Spinal cord (tissue), 10 donors: ENCODE data around the gene SLAMF8. TPM values are rescaled to one million over a fixed set of nuclear protein-coding genes. Genes with fewer than 3 reads are reported as not detected.

Experiments
- DNase-seq, 6 donors: peaks; one replicate each; pipeline versions ENCODE4 v3.0.0 to v3.0.0-alpha.2; 2013 to 2015; ENCODE audit warnings: low spot score in 6 of 6, low read depth in 4 of 6
- H3K27ac ChIP-seq: one replicate; pipeline ENCODE4 v1.5.1; 2013; ENCODE audit warnings: low read depth, low read length, control low read depth
- H3K27me3 ChIP-seq: one replicate; pipeline ENCODE4 v1.6.1; 2013; ENCODE audit warnings: low read length; ENCODE audit not compliant: control insufficient read depth, insufficient read depth
- H3K36me3 ChIP-seq: one replicate; pipeline ENCODE4 v1.6.1; 2013; ENCODE audit warnings: low read length; ENCODE audit not compliant: control insufficient read depth, insufficient read depth
- H3K4me1 ChIP-seq: one replicate; pipeline ENCODE4 v1.6.1; 2013; ENCODE audit warnings: low read length; ENCODE audit not compliant: control insufficient read depth, insufficient read depth
- H3K4me3 ChIP-seq: one replicate; pipeline ENCODE4 v1.5.1; 2013; ENCODE audit warnings: low read depth, low read length, control low read depth
- H3K9me3 ChIP-seq: one replicate; pipeline ENCODE4 v1.6.1; 2013; ENCODE audit warnings: low read length; ENCODE audit not compliant: control insufficient read depth, insufficient read depth
- WGBS: methylation state at CpG from one replicate; pipeline ENCODE4 v1.1.5; 2013; ENCODE audit warnings: missing lambda C conversion rate; ENCODE audit not compliant: insufficient coverage; 5-methylcytosine and 5-hydroxymethylcytosine counted together
- polyA plus RNA-seq, 2 donors: library from polyadenylated mRNA; unstranded; fragments of 120-200 nt; gene quantifications; one replicate each; pipeline ENCODE4 v1.2.1, GENCODE V29; 2013; ENCODE audit not compliant: insufficient read length in 2 of 2
- total RNA-seq, 2 donors: library from RNA; depleted of rRNA in 1 of 2; stranded (reverse); fragments of 120-200 nt in 1 of 2; fragments of >200 nt in 1 of 2; gene quantifications; one replicate each; pipeline versions ENCODE4 v1.2.3 to v1.2.4, GENCODE V29; 2013 to 2014
- donor health status: healthy.

SLAMF8 gene
- total and polyA plus RNA-seq, 4 donors, result 0.17 to 0.40 TPM; not detected in 2

- H3K4me3 ChIP-seq, result no peak overlapping the region
- no peaks in the 10 kb centered on the region for H3K4me1 ChIP-seq
- no peak for DNase-seq
- H3K36me3 ChIP-seq, result no peaks in the 10 kb centered on the region
- H3K27me3 ChIP-seq, result no peaks in the 10 kb centered on the region
- no peak overlapping the region for H3K27ac ChIP-seq
- H3K9me3 ChIP-seq, result no peaks in the 10 kb centered on the region
- 100% methylated on average over 2 of the region's 6 CpGs for WGBS
Measured at GRCh38 chr1:159877695-159878444, 51.2 kb downstream of the SLAMF8 start.

- H3K4me1 ChIP-seq, result no peaks in the 10 kb centered on the region
- no peaks in the 10 kb centered on the region for H3K36me3 ChIP-seq
- DNase-seq, result no peak
- no peak overlapping the region for H3K4me3 ChIP-seq
- H3K9me3 ChIP-seq, result no peaks in the 10 kb centered on the region
- 100% methylated on average over 1 of the region's 3 CpGs for WGBS
- no peaks in the 10 kb centered on the region for H3K27me3 ChIP-seq
- no peak overlapping the region for H3K27ac ChIP-seq
Measured at GRCh38 chr1:159879136-159879535, 52.5 kb downstream of the SLAMF8 start.

- Histone ChIP-seq H3K27ac (no peak overlapping the region), H3K9me3 (no peaks in the 10 kb centered on the region), H3K4me1 (no peaks in the 10 kb centered on the region), H3K36me3 (no peaks in the 10 kb centered on the region), H3K27me3 (no peaks in the 10 kb centered on the region), H3K4me3 (no peak overlapping the region)
- 63% methylated on average over 1 of the region's 4 CpGs for WGBS
- DNase-seq, result no peak
Measured at GRCh38 chr1:159879977-159880376, 53.3 kb downstream of the SLAMF8 start.

- Histone ChIP-seq H3K27me3 (no peaks in the 10 kb centered on the region), H3K27ac (no peak overlapping the region), H3K9me3 (no peaks in the 10 kb centered on the region), H3K4me3 (no peak overlapping the region), H3K4me1 (no peaks in the 10 kb centered on the region), H3K36me3 (no peaks in the 10 kb centered on the region)
- no peak for DNase-seq
- 75% methylated on average over 3 of the region's 3 CpGs for WGBS
Measured at GRCh38 chr1:159880430-159880829, 53.8 kb downstream of the SLAMF8 start.

GRCh38 chr1:159881622-159882526 lies 55.2 kb downstream of the SLAMF8 start:
- 74% methylated on average over 6 of the region's 6 CpGs for WGBS
- no peak overlapping the region for H3K27ac ChIP-seq
- no peaks in the 10 kb centered on the region for H3K4me1 ChIP-seq
- peak in 3 of 6 donors; percentile 14 to 84 (median 53) for DNase-seq
- no peaks in the 10 kb centered on the region for H3K9me3 ChIP-seq
- no peaks in the 10 kb centered on the region for H3K27me3 ChIP-seq
- H3K4me3 ChIP-seq, result no peak overlapping the region
- H3K36me3 ChIP-seq, result no peaks in the 10 kb centered on the region

GRCh38 chr1:159882527-159882862 lies 55.8 kb downstream of the SLAMF8 start:
- no peaks in the 10 kb centered on the region for H3K27me3 ChIP-seq
- DNase-seq, result no peak
- no peak overlapping the region for H3K4me3 ChIP-seq
- no CpG with 5 or more reads among the region's 2 CpGs for WGBS
- H3K9me3 ChIP-seq, result no peaks in the 10 kb centered on the region
- H3K4me1 ChIP-seq, result no peaks in the 10 kb centered on the region
- no peaks in the 10 kb centered on the region for H3K36me3 ChIP-seq
- H3K27ac ChIP-seq, result no peak overlapping the region

- WGBS, result 67% methylated on average over 1 of the region's 4 CpGs
- no peaks in the 10 kb centered on the region for H3K4me1 ChIP-seq
- H3K9me3 ChIP-seq, result no peaks in the 10 kb centered on the region
- H3K36me3 ChIP-seq, result no peaks in the 10 kb centered on the region
- H3K27me3 ChIP-seq, result no peaks in the 10 kb centered on the region
- no peak overlapping the region for H3K4me3 ChIP-seq
- DNase-seq, result no peak
- H3K27ac ChIP-seq, result no peak overlapping the region
Measured at GRCh38 chr1:159883134-159883533, 56.5 kb downstream of the SLAMF8 start.

- Histone ChIP-seq H3K9me3 (no peaks in the 10 kb centered on the region), H3K36me3 (no peaks in the 10 kb centered on the region)
- peak in 1 of 6 donors; percentile 26 for DNase-seq
Measured at GRCh38 chr1:159884296-159884695, 57.6 kb downstream of the SLAMF8 start.

More at GRCh38 chr1:159884296-159884695, 57.6 kb downstream of the SLAMF8 start:
- Histone ChIP-seq H3K4me1 (no peaks in the 10 kb centered on the region), H3K27me3 (no peaks in the 10 kb centered on the region), H3K4me3 (no peak overlapping the region), H3K27ac (no peak overlapping the region)
- WGBS, result 69% methylated on average over 8 of the region's 8 CpGs
